Measurements from ENCODE around the gene YPEL4. TPM values are rescaled to one million over a fixed set of nuclear protein-coding genes. Genes with fewer than 3 reads are reported as not detected.
"Not testable (repeated sequence)": the region's sequence is repeated elsewhere in the genome, so short reads cannot be mapped to it uniquely, and the experiment has no call there.

Gene YPEL4
- polyA plus RNA-seq (2013, experiment 1 of 2): 0.43 TPM
- 0.42 TPM for polyA plus RNA-seq (2013, experiment 2 of 2)

- H3K14ac ChIP-seq (ENCODE audit: low read length in 2 of 2): peak within 1 kb of the TSS in 1 of 2 experiments; percentile 68
- H3K27ac ChIP-seq (ENCODE audit: low read length, poor library complexity, severe bottlenecking): no peak within 1 kb of the TSS
- H3K4me3 ChIP-seq (ENCODE audit: insufficient read depth in 1 of 2, low read depth in 1 of 2, low read length in 2 of 2): peak within 1 kb of the TSS; percentile 3 to 83
- H4K91ac ChIP-seq (ENCODE audit: low read length): peak within 1 kb of the TSS; percentile 1
- H3K4ac ChIP-seq (ENCODE audit: low read depth in 1 of 2, low read length in 2 of 2): peak within 1 kb of the TSS; percentile 40 to 69
- H3K27me3 ChIP-seq (ENCODE audit: control insufficient read depth in 1 of 2, insufficient read depth in 1 of 2, low read length in 2 of 2): peaks cover 16 to 38% of the 10 kb centered on the region in 2 experiments
- no peak within 1 kb of the TSS for H2BK5ac ChIP-seq (ENCODE audit: low read depth, low read length, poor library complexity, severe bottlenecking)
- peak within 1 kb of the TSS; percentile 58 to 89 for H3K18ac ChIP-seq (ENCODE audit: low read depth in 1 of 2, low read length in 2 of 2)
- peak within 1 kb of the TSS; percentile 89 for H3K9ac ChIP-seq (ENCODE audit: low read length)
- H2BK12ac ChIP-seq (ENCODE audit: low read length in 2 of 2): peak within 1 kb of the TSS; percentile 35 to 75
- H2AFZ ChIP-seq (ENCODE audit: low read depth, low read length): peak within 1 kb of the TSS; percentile 60
- H4K8ac ChIP-seq (ENCODE audit: low read length): peak within 1 kb of the TSS; percentile 32
- H3K79me1 ChIP-seq (replicated peaks; ENCODE audit: low read length, poor library complexity, severe bottlenecking): peaks cover 2% of the 10 kb centered on the region
- peak within 1 kb of the TSS; percentile 80 for H3K4me2 ChIP-seq (ENCODE audit: low read length, poor library complexity, severe bottlenecking)
- H2BK120ac ChIP-seq (ENCODE audit: low read depth, low read length): peak within 1 kb of the TSS; percentile 27
- H3K36me3 ChIP-seq (ENCODE audit: control insufficient read depth in 1 of 2, insufficient read depth in 2 of 2, low read depth in 1 of 2, low read length in 2 of 2): peaks cover 0 to 9% of the 10 kb centered on the region in 2 experiments
- H2AK5ac ChIP-seq (ENCODE audit: low read length, severe bottlenecking): no peak within 1 kb of the TSS
- peak within 1 kb of the TSS; percentile 9 to 53 for H3K23ac ChIP-seq (ENCODE audit: low read length in 2 of 2)
- WGBS: 23% methylated on average over 13 of the region's 15 CpGs
- DNase-seq: peak; percentile 84
- peaks cover 36% of the 10 kb centered on the region for H3K4me1 ChIP-seq (ENCODE audit: control insufficient read depth, insufficient read depth, low read depth, low read length)
- H3K9me3 ChIP-seq (ENCODE audit: control insufficient read depth, low read length): no peaks in the 10 kb centered on the region
- no peak within 1 kb of the TSS for H2BK15ac ChIP-seq (ENCODE audit: low read depth, poor library complexity, severe bottlenecking)
These were observed at the start of gene YPEL4 for GRCh38 chr11:57649826-57650738. YPEL4 (minus strand) TSS chr11:57649912; CDS start chr11:57647107, 2,805 bp downstream.

GRCh38 chr11:57698843-57699365, 49.2 kb upstream of the YPEL4 start:
- no peak for DNase-seq
- Histone ChIP-seq H3K23ac (ENCODE audit: low read length in 2 of 2) (no peak overlapping the region), H2AK5ac (ENCODE audit: low read length, severe bottlenecking) (no peak overlapping the region), H4K8ac (ENCODE audit: low read length) (no peak overlapping the region), H2BK15ac (ENCODE audit: low read depth, poor library complexity, severe bottlenecking) (no peak overlapping the region), H2AFZ (ENCODE audit: low read depth, low read length) (no peak overlapping the region), H3K4me2 (ENCODE audit: low read length, poor library complexity, severe bottlenecking) (no peak overlapping the region), H3K27ac (ENCODE audit: low read length, poor library complexity, severe bottlenecking) (no peak overlapping the region), H3K4me1 (ENCODE audit: control insufficient read depth, insufficient read depth, low read depth, low read length) (no peaks in the 10 kb centered on the region), H3K27me3 (ENCODE audit: control insufficient read depth in 1 of 2, insufficient read depth in 1 of 2, low read length in 2 of 2) (no peaks in the 10 kb centered on the region), H2BK120ac (ENCODE audit: low read depth, low read length) (no peak overlapping the region), H3K18ac (ENCODE audit: low read depth in 1 of 2, low read length in 2 of 2) (no peak overlapping the region), H4K91ac (ENCODE audit: low read length) (no peak overlapping the region), H3K9ac (ENCODE audit: low read length) (no peak overlapping the region), H2BK5ac (ENCODE audit: low read depth, low read length, poor library complexity, severe bottlenecking) (no peak overlapping the region), H3K4me3 (ENCODE audit: insufficient read depth in 1 of 2, low read depth in 1 of 2, low read length in 2 of 2) (no peak overlapping the region), H3K36me3 (ENCODE audit: control insufficient read depth in 1 of 2, insufficient read depth in 2 of 2, low read depth in 1 of 2, low read length in 2 of 2) (peaks cover 70 to 83% of the 10 kb centered on the region in 2 experiments), H3K4ac (ENCODE audit: low read depth in 1 of 2, low read length in 2 of 2) (no peak overlapping the region), H3K9me3 (ENCODE audit: control insufficient read depth, low read length) (no peaks in the 10 kb centered on the region), H2BK12ac (ENCODE audit: low read length in 2 of 2) (no peak overlapping the region), H3K14ac (ENCODE audit: low read length in 2 of 2) (no peak overlapping the region), H3K79me1 (replicated peaks; ENCODE audit: low read length, poor library complexity, severe bottlenecking) (peaks cover 30% of the 10 kb centered on the region)
- 97% methylated on average over 18 of the region's 18 CpGs for WGBS

GRCh38 chr11:57690474-57690873, 40.8 kb upstream of the YPEL4 start:
- not testable (repeated sequence) for H3K4ac ChIP-seq (ENCODE audit: low read depth in 1 of 2, low read length in 2 of 2); H2BK15ac ChIP-seq (ENCODE audit: low read depth, poor library complexity, severe bottlenecking); H3K27ac ChIP-seq (ENCODE audit: low read length, poor library complexity, severe bottlenecking); H3K27me3 ChIP-seq (ENCODE audit: control insufficient read depth in 1 of 2, insufficient read depth in 1 of 2, low read length in 2 of 2); H4K91ac ChIP-seq (ENCODE audit: low read length); H2AK5ac ChIP-seq (ENCODE audit: low read length, severe bottlenecking); H3K4me1 ChIP-seq (ENCODE audit: control insufficient read depth, insufficient read depth, low read depth, low read length); H3K9ac ChIP-seq (ENCODE audit: low read length); H4K8ac ChIP-seq (ENCODE audit: low read length); H3K18ac ChIP-seq (ENCODE audit: low read depth in 1 of 2, low read length in 2 of 2); H3K14ac ChIP-seq (ENCODE audit: low read length in 2 of 2); DNase-seq; H2AFZ ChIP-seq (ENCODE audit: low read depth, low read length); H3K4me2 ChIP-seq (ENCODE audit: low read length, poor library complexity, severe bottlenecking); H2BK120ac ChIP-seq (ENCODE audit: low read depth, low read length); H2BK5ac ChIP-seq (ENCODE audit: low read depth, low read length, poor library complexity, severe bottlenecking); H3K9me3 ChIP-seq (ENCODE audit: control insufficient read depth, low read length); H3K4me3 ChIP-seq (ENCODE audit: insufficient read depth in 1 of 2, low read depth in 1 of 2, low read length in 2 of 2); H3K23ac ChIP-seq (ENCODE audit: low read length in 2 of 2); H2BK12ac ChIP-seq (ENCODE audit: low read length in 2 of 2)
- 96% methylated on average over 4 of the region's 5 CpGs for WGBS
- Histone ChIP-seq H3K79me1 (replicated peaks; ENCODE audit: low read length, poor library complexity, severe bottlenecking) (peaks cover 29% of the 10 kb centered on the region), H3K36me3 (ENCODE audit: control insufficient read depth in 1 of 2, insufficient read depth in 2 of 2, low read depth in 1 of 2, low read length in 2 of 2) (peaks cover 70 to 81% of the 10 kb centered on the region in 2 experiments)

GRCh38 chr11:57681168-57681567, 31.5 kb upstream of the YPEL4 start:
- peaks cover 32 to 64% of the 10 kb centered on the region in 2 experiments for H3K36me3 ChIP-seq (ENCODE audit: control insufficient read depth in 1 of 2, insufficient read depth in 2 of 2, low read depth in 1 of 2, low read length in 2 of 2)
- no peaks in the 10 kb centered on the region for H3K9me3 ChIP-seq (ENCODE audit: control insufficient read depth, low read length)
- WGBS: 77% methylated on average over 1 of the region's 1 CpG

More at GRCh38 chr11:57681168-57681567, 31.5 kb upstream of the YPEL4 start:
- no peak overlapping the region for H2BK12ac ChIP-seq (ENCODE audit: low read length in 2 of 2)
- H3K4ac ChIP-seq (ENCODE audit: low read depth in 1 of 2, low read length in 2 of 2): no peak overlapping the region
- no peak overlapping the region for H2BK5ac ChIP-seq (ENCODE audit: low read depth, low read length, poor library complexity, severe bottlenecking)
- H2AK5ac ChIP-seq (ENCODE audit: low read length, severe bottlenecking): no peak overlapping the region
- H3K9ac ChIP-seq (ENCODE audit: low read length): no peak overlapping the region
- H3K4me2 ChIP-seq (ENCODE audit: low read length, poor library complexity, severe bottlenecking): no peak overlapping the region
- H4K91ac ChIP-seq (ENCODE audit: low read length): no peak overlapping the region
- no peaks in the 10 kb centered on the region for H3K27me3 ChIP-seq (ENCODE audit: control insufficient read depth in 1 of 2, insufficient read depth in 1 of 2, low read length in 2 of 2)
- peaks cover 25% of the 10 kb centered on the region for H3K79me1 ChIP-seq (replicated peaks; ENCODE audit: low read length, poor library complexity, severe bottlenecking)
- H2AFZ ChIP-seq (ENCODE audit: low read depth, low read length): no peak overlapping the region
- no peak overlapping the region for H3K14ac ChIP-seq (ENCODE audit: low read length in 2 of 2)
- no peak for DNase-seq
- peaks cover 3% of the 10 kb centered on the region for H3K4me1 ChIP-seq (ENCODE audit: control insufficient read depth, insufficient read depth, low read depth, low read length)
- no peak overlapping the region for H3K27ac ChIP-seq (ENCODE audit: low read length, poor library complexity, severe bottlenecking)
- H3K4me3 ChIP-seq (ENCODE audit: insufficient read depth in 1 of 2, low read depth in 1 of 2, low read length in 2 of 2): no peak overlapping the region
- H3K23ac ChIP-seq (ENCODE audit: low read length in 2 of 2): no peak overlapping the region
- H3K18ac ChIP-seq (ENCODE audit: low read depth in 1 of 2, low read length in 2 of 2): no peak overlapping the region
- no peak overlapping the region for H2BK120ac ChIP-seq (ENCODE audit: low read depth, low read length)
- H2BK15ac ChIP-seq (ENCODE audit: low read depth, poor library complexity, severe bottlenecking): no peak overlapping the region
- H4K8ac ChIP-seq (ENCODE audit: low read length): no peak overlapping the region

All from mesenchymal stem cell (in vitro differentiated cells and primary cell).